Activated CD8-positive, alpha-beta T cell treated with anti-CD3 and anti-CD28 coated beads for 36 hours (primary cell): ENCODE measurements around the gene SDHB. TPM values are rescaled to one million over a fixed set of nuclear protein-coding genes. Genes with fewer than 3 reads are reported as not detected.

ENCODE experiments used
- ATAC-seq: fragments of 200-7000 bp; cut with Tn5 transposase; one replicate; pipeline ENCODE4 v1.10.0; 2021; ENCODE audit warnings: mild to moderate bottlenecking, moderate library complexity
- CTCF ChIA-PET: fragments of 350-600 bp; sonication (Branson Sonifier 250); formaldehyde crosslinking; loops from one replicate; lab custom pipeline; 2021; ENCODE audit warnings: antibody characterized with exemption; lab: Charles Lee
- POLR2A ChIA-PET: fragments of 350-600 bp; sonication (Branson Sonifier 250); formaldehyde crosslinking; loops from one replicate; lab custom pipeline; 2021; ENCODE audit warnings: antibody characterized with exemption; lab: Charles Lee
- DNase-seq: peaks from one replicate; pipeline ENCODE4 v3.0.0-alpha.2; 2020
- H3K27ac Mint-ChIP-seq: one replicate; pipeline ENCODE4 v1.8.0; 2021; ENCODE audit warnings: mild to moderate bottlenecking, mixed read lengths
- H3K27me3 Mint-ChIP-seq: one replicate; pipeline ENCODE4 v1.8.0; 2021; ENCODE audit warnings: mixed read lengths
- H3K36me3 Mint-ChIP-seq: one replicate; pipeline ENCODE4 v1.8.0; 2021; ENCODE audit warnings: low read depth, mixed read lengths
- H3K4me1 Mint-ChIP-seq: one replicate; pipeline ENCODE4 v1.8.0; 2021; ENCODE audit warnings: low read depth, mixed read lengths
- H3K4me3 Mint-ChIP-seq: one replicate; pipeline ENCODE4 v1.8.0; 2021; ENCODE audit warnings: mild to moderate bottlenecking, moderate library complexity, mixed read lengths
- H3K9me3 Mint-ChIP-seq: one replicate; pipeline ENCODE4 v1.8.0; 2021; ENCODE audit warnings: mixed read lengths
- intact Hi-C: fragments of 100-400 bp; cut with micrococcal nuclease; formaldehyde crosslinking; loops from one replicate; pipeline ENCODE4 v1.10.0; 2022
- total RNA-seq, 2 experiments: library from RNA; stranded (reverse); gene quantifications; one replicate each; pipeline ENCODE4 v1.2.3, GENCODE V29; 2021
- TF ChIP-seq, protein P1 (sequence below): fragments of 200-600 bp; IDR thresholded peaks from one replicate; pipeline ENCODE4 v1.8.0; 2022; ENCODE audit warnings: antibody characterized with exemption, mild to moderate bottlenecking

Gene SDHB
- total RNA-seq, 2 experiments from 2014 or later, result 135 to 148 TPM

DNA sequence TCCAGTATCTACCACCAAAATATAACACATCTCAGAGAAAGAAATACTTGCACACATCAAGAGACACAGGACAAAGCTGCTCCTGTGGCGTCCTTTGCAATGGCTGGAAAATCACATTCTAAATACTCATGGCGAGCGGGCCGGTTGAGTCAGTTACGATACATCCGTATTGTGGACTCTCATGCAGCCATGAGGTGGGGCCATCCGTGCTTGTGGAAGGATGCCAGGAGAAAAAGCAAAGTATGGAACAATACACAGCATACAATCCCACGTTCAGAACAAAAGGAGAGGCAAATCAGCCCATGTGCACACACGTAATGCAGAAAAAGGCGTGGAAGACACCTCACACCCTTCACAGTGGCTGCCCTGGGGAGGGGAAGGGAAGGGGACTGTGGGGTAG lies 55.2 kb downstream of the SDHB start:
- Mint-ChIP-seq H3K4me1 (no peaks in the 10 kb centered on the region), H3K36me3 (peaks cover 11% of the 10 kb centered on the region), H3K27me3 (no peaks in the 10 kb centered on the region), H3K27ac (no peak overlapping the region), H3K9me3 (no peaks in the 10 kb centered on the region), H3K4me3 (no peak overlapping the region)
- DNase-seq, result no peak
- ChIA-PET CTCF (interaction anchor here (2.5 kb wide), 1 partner anchor 38 kb away, joined by 10 read pairs; no protein-coding TSS in a partner anchor), POLR2A (no interaction called here)
- intact Hi-C loops, result no loop called here
- no peak for ATAC-seq
- TF ChIP-seq, protein P1, sequence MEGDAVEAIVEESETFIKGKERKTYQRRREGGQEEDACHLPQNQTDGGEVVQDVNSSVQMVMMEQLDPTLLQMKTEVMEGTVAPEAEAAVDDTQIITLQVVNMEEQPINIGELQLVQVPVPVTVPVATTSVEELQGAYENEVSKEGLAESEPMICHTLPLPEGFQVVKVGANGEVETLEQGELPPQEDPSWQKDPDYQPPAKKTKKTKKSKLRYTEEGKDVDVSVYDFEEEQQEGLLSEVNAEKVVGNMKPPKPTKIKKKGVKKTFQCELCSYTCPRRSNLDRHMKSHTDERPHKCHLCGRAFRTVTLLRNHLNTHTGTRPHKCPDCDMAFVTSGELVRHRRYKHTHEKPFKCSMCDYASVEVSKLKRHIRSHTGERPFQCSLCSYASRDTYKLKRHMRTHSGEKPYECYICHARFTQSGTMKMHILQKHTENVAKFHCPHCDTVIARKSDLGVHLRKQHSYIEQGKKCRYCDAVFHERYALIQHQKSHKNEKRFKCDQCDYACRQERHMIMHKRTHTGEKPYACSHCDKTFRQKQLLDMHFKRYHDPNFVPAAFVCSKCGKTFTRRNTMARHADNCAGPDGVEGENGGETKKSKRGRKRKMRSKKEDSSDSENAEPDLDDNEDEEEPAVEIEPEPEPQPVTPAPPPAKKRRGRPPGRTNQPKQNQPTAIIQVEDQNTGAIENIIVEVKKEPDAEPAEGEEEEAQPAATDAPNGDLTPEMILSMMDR, result no peak

DNA sequence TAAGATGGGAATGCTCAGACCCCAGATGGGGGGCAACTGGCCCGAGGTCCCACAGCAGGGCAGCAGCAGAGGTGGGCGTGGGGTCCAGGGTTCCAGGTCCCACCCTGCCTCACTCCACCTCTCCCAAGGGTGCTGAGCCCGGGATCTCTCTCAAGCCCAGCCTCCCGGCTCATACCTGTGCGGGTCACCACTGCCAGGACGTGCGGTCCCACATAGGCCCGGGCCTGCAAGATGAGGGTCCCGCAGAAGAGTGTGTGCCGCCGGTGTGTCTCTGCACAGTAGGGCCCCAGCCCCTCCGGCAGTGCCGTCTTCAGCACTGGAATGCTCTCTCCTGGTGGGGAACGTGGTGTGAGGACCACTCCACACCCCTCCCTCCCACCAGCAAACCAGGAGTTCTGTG lies 57.0 kb downstream of the SDHB start:
- H3K9me3 Mint-ChIP-seq, result no peaks in the 10 kb centered on the region
- peaks cover 8% of the 10 kb centered on the region for H3K36me3 Mint-ChIP-seq
- ChIA-PET POLR2A (no interaction called here), CTCF (no interaction called here)
- no peak for DNase-seq
- TF ChIP-seq, protein P1, result no peak
- H3K27ac Mint-ChIP-seq, result no peak overlapping the region
- no peaks in the 10 kb centered on the region for H3K4me1 Mint-ChIP-seq
- no peaks in the 10 kb centered on the region for H3K27me3 Mint-ChIP-seq
- intact Hi-C loops, result no loop called here
- no peak overlapping the region for H3K4me3 Mint-ChIP-seq
- ATAC-seq, result no peak

DNA sequence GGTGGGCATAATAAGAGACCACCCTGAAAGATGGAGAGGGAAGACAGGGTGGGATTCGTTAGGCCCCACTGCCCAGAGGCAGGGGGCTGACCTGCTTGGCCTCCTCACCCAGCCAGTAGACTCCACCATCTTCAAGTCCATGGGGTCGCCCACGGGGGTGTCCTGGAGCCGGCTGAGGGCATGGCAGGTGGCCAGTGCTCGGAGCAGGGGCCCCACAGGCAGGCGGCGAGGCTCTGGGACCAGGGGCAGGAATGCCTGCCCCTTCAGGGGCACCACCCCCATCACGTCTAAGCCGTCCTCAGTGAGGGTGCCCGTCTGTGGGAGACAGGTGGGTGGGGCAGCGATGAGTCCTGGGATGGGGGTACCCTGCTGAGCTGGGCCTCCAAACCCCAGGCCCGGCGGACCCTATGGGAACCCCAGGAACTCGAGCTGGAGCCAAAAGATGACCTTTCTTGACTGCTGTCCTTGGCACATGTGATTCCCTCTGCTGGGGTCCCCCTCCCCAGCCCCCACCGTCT lies 60.3 kb downstream of the SDHB start:
- H3K27me3 Mint-ChIP-seq, result no peaks in the 10 kb centered on the region
- ATAC-seq (no peak), DNase-seq (no peak)
- TF ChIP-seq, protein P1, result no peak
- H3K27ac Mint-ChIP-seq, result no peak overlapping the region
- H3K4me1 Mint-ChIP-seq, result no peaks in the 10 kb centered on the region
- ChIA-PET CTCF (no interaction called here), POLR2A (no interaction called here)
- H3K4me3 Mint-ChIP-seq, result no peak overlapping the region
- peaks cover 2% of the 10 kb centered on the region for H3K36me3 Mint-ChIP-seq
- H3K9me3 Mint-ChIP-seq, result no peaks in the 10 kb centered on the region
- intact Hi-C loops, result no loop called here

DNA sequence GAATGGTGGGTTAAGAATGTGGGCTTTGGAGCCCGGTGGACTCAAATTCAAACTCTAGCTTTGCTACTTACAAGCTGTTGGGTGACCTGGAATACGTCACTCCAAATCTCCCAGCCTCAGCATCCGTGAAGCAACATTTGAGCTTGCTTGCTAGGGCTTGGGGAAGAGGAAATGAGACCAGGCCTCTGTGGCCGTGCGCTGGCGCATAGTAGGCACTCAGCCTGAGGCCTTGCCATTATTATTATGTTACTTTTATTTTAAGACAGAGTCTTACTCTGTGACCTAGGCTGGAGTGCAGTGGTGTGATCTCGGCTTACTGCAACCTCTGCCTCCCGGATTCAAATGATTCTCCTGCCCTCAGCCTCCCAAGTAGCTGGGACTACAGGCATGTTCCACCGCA lies 61.2 kb downstream of the SDHB start:
- ATAC-seq, result no peak
- no peak overlapping the region for H3K27ac Mint-ChIP-seq
- ChIA-PET CTCF (interaction anchor here (1.0 kb wide), 1 partner anchor 32 kb away, joined by 3 read pairs; no protein-coding TSS in a partner anchor), POLR2A (no interaction called here)
- no peaks in the 10 kb centered on the region for H3K36me3 Mint-ChIP-seq
- intact Hi-C loops, result no loop called here
- no peak overlapping the region for H3K4me3 Mint-ChIP-seq
- no peaks in the 10 kb centered on the region for H3K27me3 Mint-ChIP-seq
- DNase-seq, result no peak
- TF ChIP-seq, protein P1, result no peak
- no peaks in the 10 kb centered on the region for H3K4me1 Mint-ChIP-seq
- H3K9me3 Mint-ChIP-seq, result no peaks in the 10 kb centered on the region

DNA sequence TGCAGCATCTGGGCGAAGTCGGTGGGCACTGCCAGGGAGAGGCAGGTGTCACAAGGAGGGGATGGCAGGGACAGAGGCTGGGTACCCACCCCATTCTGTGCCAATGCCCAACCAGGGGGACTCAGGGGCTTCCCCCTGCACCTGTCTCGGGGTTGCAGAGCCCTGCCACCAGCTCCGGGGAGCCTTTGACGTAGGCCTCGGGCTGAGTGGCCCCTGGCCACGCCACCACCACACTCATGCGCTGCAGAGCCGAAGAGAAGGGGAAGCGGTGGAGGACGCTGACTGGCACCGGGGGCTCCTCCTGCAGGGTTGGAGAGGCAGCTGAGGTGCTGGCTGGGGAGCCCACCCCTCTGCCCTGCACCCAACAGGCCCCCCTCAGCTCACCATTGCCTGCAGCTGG lies 61.7 kb downstream of the SDHB start:
- ATAC-seq (no peak), DNase-seq (no peak)
- H3K27me3 Mint-ChIP-seq, result no peaks in the 10 kb centered on the region
- no peak overlapping the region for H3K27ac Mint-ChIP-seq
- POLR2A ChIA-PET, result no interaction called here
- no peaks in the 10 kb centered on the region for H3K9me3 Mint-ChIP-seq
- H3K36me3 Mint-ChIP-seq, result peaks cover 2% of the 10 kb centered on the region
- TF ChIP-seq, protein P1, result no peak
- H3K4me1 Mint-ChIP-seq, result no peaks in the 10 kb centered on the region
- H3K4me3 Mint-ChIP-seq, result no peak overlapping the region
- intact Hi-C loops, result no loop called here
- CTCF ChIA-PET, result interaction anchor here (1.0 kb wide), 1 partner anchor 31 kb away, joined by 3 read pairs; no protein-coding TSS in a partner anchor
